Transverse colon (tissue), 4 donors: ENCODE measurements around the gene MINDY3.

Source experiments
- CTCF ChIP-seq, 5 experiments: fragments of 200-600 bp in 3 of 5; fragments of 450-650 bp in 2 of 5; sonication (generic) in 3 of 5; IDR thresholded peaks; 1 replicate in 2 of 5; 2 replicates in 3 of 5; pipeline ENCODE4 v1.5.1; 2016 to 2017; ENCODE audit warnings: antibody characterized with exemption in 5 of 5, inconsistent platforms in 3 of 5, mild to moderate bottlenecking in 2 of 5, moderate library complexity in 1 of 5
- EP300 ChIP-seq: sonication (generic); formaldehyde crosslinking; IDR thresholded peaks from one replicate; pipeline ENCODE4 v1.6.1; 2017; ENCODE audit warnings: antibody characterized with exemption, low read depth
- POLR2A ChIP-seq: fragments of 450-650 bp; IDR thresholded peaks from one replicate; pipeline ENCODE4 v1.6.1; 2016; ENCODE audit warnings: antibody characterized with exemption, mild to moderate bottlenecking, moderate library complexity
- POLR2AphosphoS5 ChIP-seq, 3 donors: sonication (generic); formaldehyde crosslinking; IDR thresholded peaks; one replicate each; pipeline ENCODE4 v1.6.1; 2016; ENCODE audit warnings: antibody characterized with exemption in 3 of 3

- TF ChIP-seq CTCF (IDR thresholded peaks at IDR 0.05) (no peak), POLR2AphosphoS5 (IDR thresholded peaks at IDR 0.05) (no peak), POLR2A (no peak), EP300 (no peak)
These were observed 116.9 kb downstream of the MINDY3 start for GRCh38 chr10:15743443-15743842.
